CD4-positive, alpha-beta T cell treated with Interleukin-4 for 1 hour (primary cell): ENCODE results near the gene DHX40.
"Not testable (repeated sequence)": the region's sequence is repeated elsewhere in the genome, so short reads cannot be mapped to it uniquely, and the experiment has no call there.

ENCODE experiments used
- DNase-seq, 2 donors: peaks; one replicate each; pipeline ENCODE4 v3.0.0-alpha.2; 2020 to 2022

DHX40 gene

DNA sequence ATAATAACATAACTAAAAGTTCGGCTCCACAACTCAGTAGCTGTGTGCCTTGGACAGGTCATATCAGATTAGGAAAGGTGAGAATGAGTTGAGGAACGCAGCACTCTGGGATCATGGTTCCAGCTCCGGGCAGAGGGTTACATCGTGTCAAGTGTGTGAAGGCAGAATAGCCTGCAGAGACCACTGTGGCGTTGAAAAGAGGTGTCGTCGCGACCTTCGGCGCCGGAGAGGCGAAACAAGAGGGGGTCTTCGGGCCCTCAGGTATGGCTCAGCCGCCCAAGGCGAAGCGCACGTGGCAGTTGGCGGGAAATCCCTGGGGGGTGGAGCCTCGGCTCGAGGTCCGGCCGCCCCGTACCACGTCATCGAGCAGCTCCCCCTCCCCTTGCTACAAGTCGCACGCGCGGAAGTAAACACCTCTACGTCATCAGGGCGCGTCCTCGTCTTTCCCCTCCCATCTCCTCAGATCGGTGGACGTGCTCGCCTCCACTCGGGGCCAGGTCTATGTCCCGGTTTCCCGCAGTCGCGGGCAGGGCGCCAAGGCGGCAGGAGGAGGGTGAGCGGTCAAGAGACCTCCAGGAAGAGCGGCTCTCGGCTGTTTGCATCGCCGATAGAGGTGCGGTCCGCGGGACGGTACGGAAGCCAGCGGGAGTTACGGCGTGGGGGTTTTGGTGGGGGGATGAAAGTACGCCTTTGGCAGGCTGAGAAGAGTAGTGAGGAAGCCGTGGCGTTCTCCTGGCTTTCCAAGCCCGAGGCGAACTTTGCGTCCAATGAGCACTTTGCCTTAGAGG, at the start of gene DHX40:
Gene DHX40 (plus strand): TSS at position 440 of the 788 bp plus-strand sequence. CDS start 62 bp downstream, at position 502.
- DNase-seq, result peak; percentile 96 to 97

DNA sequence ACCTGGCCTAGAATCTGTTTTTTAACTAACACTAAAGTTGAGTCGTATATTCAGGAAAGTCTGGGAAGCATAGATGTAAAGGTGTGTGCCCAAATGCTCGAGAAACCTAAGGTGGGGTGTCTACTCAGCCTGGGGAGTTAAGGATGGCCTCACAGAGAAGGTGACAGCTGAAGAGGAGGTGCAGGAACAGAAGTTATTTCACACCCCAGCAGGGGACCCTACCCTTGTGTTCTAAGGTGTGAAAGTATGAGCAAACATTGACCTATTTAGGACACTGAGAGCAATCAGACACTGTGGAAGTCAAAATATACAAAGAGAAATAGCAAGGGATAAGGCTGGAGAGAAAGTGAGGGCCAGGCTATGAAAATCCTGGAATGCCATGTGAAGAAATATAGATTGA, 49.0 kb upstream of the DHX40 start:
- no peak for DNase-seq

- DNase-seq, result no peak
Measured at GRCh38 chr17:59519132-59519531, 46.3 kb upstream of the DHX40 start.

DNA sequence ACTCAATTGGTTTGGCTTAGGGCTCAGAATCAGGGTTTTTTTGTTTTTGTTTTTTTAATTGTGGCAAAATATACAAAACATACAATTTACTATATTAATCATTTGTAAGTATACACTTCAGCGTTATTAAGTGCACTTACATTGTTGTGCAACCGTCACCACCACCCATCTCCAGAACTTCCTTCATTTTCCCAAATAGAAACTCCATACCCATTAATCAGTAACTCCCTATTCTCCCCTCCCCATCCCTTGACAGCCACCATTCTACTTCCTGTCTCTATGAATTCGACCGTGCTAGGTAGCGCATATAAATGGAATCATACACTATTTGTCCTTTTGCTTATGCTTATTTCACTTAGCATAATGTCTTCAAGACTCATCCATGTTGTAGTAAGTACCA, 45.2 kb upstream of the DHX40 start:
- no peak for DNase-seq

GRCh38 chr17:59521465-59522126, 43.8 kb upstream of the DHX40 start:
- peak; percentile 54 to 56 for DNase-seq

GRCh38 chr17:59524930-59525329, 40.5 kb upstream of the DHX40 start:
- not testable (repeated sequence) for DNase-seq

DNA sequence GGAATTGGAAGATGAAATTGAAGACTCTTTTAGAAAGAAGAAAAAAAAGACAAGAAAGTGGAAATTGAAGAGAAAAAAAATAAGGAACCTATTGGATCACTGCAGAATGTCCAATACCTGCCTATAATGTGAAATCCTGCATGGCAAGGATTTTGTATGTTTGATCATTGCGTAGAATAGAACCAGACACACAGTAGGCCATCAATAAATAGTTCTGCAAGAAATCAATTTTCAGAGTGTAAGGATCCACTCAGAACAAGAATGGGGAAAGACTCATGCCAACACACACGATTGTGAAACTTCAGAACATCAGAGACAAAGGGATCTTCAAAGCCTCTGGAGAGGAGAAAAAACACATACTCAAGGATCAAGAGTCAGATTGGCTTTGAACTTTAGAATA, 39.7 kb upstream of the DHX40 start:
- no peak for DNase-seq

DNA sequence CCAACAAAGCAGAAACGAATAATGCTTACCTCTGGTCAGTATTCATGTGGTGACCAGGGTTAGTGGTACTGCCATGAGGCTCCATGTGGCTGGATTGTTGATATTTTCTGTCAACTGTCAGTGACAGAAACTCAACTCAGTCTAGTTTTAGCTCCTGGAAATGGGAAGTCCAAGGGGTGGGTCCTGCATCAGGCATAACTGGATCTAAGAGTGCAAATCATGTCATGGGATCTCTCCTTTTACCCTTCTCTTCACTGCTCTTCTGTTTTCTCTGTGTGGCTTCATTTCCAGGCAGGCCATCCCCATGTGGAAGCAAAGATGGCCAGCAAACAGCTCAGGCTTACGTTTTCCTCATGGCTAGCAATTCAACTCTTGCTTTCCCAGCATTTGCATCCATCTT, 39.0 kb upstream of the DHX40 start:
- DNase-seq, result no peak

- DNase-seq, result no peak
Measured at GRCh38 chr17:59527325-59527917, 38.0 kb upstream of the DHX40 start.

GRCh38 chr17:59527931-59528330, 37.5 kb upstream of the DHX40 start:
- no peak for DNase-seq

DNA sequence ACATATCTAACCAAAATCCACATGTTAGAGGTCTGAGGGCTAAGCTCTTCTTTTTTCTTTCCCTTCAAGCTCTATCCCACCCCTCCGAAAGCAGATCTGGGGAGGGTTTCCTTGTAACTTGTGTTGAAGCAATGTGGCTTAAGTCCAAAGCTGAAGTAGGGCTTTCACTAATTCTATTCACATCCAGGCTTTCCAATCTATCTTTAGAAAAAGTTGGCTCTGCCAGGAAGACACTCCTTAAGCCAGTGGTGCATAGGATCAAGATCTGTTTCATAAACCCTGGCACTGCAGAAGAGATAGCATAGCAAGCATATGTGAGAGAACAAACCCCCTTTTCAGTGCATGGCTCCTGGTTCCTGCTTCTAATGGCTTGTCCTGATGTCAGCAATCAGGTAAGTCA, 34.9 kb upstream of the DHX40 start:
- no peak for DNase-seq

GRCh38 chr17:59533694-59534093, 31.7 kb upstream of the DHX40 start:
- DNase-seq, result no peak

- DNase-seq, result no peak
Measured at GRCh38 chr17:59534583-59534982, 30.8 kb upstream of the DHX40 start.

DNA sequence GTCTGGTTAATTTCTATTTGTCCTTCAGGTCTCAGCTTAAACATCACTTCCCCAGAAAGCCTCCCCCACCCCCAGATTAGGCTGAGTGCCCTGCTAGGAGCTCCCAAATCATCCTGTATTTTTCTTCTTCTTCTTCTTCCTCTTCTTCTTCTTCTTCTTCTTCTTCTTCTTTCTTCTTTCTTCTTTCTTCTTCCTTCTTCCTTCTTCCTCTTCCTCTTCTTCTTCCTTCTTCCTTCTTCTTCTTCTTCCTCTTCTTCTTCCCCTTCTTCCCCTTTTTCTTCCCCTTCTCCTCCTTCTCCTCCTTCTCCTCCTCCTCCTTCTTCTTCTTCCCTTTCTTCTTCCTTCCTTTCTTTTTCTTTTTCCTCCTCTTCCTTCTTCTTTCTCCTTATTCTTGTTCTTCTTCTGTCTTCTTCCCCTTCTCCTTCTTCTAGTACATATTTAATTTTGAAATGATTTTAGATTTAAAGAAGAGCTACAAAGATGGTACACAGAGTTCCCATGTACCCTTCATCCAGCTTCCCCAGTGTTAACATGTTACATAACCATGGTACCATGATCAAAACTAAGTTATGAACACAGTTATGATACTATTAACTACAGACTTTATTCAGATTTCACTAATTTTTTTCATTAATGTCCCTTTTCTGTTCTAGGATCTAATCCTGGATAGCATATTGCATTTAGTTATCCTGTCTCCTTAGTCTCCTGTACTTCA, 27.1 kb upstream of the DHX40 start:
- DNase-seq, result no peak

DNA sequence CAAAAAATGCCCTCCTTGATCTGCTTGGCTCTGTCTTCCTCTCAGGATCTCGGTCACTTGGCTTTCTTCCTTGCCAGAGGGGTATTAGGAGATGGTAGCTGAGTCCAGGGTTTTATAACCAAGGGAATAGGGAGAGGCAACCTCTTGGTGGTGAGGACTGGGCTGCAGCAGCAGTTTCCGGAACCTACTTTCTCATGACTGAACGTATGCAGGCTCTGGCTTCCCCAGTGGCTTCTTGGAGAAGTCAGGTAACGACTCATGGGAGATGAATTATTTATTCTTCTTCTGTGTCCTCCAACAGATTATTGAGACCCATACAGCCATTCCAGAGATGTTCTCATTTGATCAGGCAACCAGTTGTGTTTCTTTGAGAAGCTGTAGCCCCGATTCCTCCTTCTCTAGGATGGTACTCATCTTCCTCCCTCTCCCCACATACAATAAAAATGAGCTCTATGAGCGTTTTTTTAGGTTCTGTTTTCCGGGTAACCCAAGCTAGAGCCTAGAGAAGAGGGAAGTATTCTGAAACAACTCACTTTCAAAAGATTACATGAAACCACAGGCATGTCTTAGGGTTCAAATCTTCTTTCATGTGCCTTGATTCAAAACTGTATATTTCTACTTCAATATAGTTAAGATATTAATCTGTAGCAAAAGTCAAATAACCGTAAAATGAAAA, 22.3 kb upstream of the DHX40 start:
- DNase-seq, result no peak

- no peak for DNase-seq
Measured at GRCh38 chr17:59545942-59546341, 19.5 kb upstream of the DHX40 start.

DNA sequence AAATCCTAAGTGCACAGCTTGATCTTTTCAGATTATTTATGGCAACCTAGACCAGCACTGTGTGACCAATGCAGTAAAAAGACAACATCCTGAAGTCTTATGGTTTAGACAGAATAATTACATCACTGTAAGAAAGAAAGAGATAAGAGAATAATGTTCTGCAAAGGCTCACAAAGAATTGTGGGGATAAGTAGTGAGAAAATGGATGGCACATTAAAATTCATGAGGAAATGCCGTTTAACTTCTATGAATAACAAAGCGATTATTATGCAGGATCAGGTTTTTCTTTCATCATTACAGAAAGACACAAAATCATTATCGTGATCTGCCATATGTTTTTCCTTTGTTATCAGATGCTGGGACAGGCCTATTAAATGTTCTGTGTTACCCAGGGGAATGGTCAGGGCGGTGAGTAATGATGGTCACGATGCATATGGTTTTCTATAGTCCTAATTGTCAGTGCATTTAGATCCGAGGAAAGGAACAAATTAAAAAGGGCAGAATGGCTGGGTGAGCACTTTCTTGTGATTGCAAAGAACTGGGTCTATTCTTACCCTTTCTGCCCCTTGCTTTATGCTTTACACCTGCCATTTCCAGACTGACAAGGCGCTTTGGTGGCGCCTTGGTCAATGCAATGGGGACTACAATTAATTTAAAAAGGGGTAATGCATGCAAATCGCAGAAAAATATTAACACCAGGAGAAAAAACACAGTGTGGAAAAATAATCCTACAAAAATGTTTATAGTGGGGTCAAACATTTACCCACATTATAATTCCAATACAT, 18.1 kb upstream of the DHX40 start:
- no peak for DNase-seq

GRCh38 chr17:59548985-59549384, 16.4 kb upstream of the DHX40 start:
- DNase-seq, result not testable (repeated sequence)

GRCh38 chr17:59550703-59551102, 14.7 kb upstream of the DHX40 start:
- no peak for DNase-seq

DNA sequence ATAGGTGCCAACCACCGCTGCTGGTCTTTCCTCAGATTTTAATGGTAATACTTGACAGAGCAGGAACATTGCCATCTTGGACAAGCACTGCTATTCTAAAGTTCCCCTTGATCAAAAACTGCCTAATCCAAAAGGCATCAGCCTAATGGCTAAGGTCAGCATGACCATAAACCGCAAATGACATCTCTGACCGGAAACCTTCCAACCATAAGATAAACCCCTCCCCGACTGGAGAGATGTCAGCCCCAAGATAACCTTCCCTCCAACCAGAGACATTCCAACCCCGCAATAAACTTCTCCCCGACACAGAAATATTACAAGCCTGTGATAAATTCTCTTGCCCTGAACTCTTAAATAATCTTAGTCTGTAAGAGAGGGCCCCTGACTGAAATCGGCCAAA, 7.4 kb upstream of the DHX40 start:
- DNase-seq, result no peak

GRCh38 chr17:59558953-59559352, 6.5 kb upstream of the DHX40 start:
- no peak for DNase-seq

- peak; percentile 21 to 22 for DNase-seq
Measured at GRCh38 chr17:59561042-59561441, 4.4 kb upstream of the DHX40 start.
